ENCODE data around the gene HNRNPLL.
"Not testable (repeated sequence)": the region's sequence is repeated elsewhere in the genome, so short reads cannot be mapped to it uniquely, and the experiment has no call there.

Gene HNRNPLL

DNA sequence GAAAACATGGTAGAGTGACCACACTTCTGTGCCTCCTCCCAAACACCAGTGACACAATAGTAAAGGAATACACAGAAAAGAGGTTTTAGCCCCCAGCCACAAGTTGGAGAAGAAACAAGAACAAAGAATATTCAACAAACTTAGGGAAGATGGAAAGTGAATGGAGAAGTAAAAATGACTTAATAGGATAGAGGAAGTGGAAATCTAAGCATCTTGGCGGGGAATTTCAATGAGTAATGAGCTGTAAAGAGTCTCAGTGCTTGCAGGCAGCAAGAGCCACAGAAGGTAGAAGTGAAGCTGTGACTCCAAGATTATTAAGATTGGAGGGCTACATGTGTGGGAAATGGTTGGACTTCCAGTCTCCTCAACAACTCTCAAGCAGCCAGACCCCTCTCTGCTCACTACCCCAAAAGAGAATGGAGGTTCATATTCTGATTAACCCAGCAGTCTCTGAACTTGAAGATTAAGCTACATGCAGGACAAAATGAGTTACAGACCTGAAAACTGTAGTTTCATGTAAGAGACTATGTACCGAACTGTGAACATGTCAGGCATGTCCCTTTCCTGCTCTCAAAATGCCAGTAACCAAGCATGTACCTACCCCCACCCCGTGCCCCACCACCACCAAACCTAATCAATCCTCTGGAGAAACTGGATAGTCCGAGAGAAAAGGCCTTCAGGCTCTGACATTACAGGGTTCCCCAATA lies 16.9 kb upstream of the HNRNPLL start:
- no peak for DNase-seq (ENCODE audit: low spot score)

DNA sequence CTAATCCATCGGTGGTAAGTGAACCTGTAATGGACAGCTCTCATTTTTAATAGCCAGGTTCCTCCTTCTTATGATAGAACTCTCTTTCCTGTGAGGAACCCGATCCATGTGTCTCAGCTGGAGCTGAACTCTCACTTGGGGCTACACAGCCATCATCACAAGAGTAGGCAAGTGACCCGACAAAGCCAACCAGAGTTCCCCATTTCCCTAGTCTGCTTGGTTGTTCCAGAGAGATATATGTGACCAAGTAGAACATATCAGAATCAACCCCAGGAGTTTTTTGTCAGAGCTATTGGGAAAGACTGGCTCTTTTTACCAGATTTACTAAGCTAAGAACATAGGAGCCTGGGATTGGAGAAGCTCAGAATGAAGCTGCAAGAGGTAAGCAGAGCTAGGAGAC lies 14.6 kb upstream of the HNRNPLL start:
- DNase-seq (ENCODE audit: low spot score): no peak

DNA sequence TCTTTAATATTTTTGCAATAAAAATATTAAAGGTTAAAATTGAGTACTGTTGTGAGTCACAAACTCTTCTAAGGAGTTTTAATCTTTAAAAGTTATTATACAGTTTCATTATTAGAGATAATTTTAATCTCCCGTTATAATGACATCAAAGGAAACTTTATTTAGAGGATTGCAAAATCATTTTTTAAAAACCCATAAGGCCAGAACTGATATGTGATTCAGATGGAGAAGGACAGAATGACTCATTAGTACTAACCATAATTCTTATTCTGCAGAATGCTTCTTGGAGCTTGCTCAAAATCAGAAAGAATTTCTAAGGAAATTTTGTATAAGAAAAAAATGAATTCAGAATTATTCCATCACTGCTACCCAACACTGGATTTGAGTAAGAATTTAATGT lies 12.5 kb upstream of the HNRNPLL start:
- DNase-seq (ENCODE audit: low spot score): no peak

DNA sequence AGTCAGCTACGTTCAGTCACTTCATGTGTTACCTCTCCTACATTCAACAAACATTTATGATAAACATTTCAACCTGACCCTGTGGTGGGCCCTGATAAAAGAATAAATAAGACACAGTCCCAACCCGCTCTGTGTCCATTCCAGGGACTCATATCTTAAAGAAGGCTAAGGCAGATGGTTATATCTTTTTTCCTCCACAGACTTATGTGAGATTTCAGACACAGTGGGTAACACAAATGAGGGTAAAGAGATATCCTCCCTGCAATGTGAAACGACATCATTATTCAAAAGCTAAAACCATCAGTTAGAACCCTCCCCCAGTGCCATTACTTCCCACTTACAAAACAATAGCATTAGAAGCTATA lies 11.1 kb upstream of the HNRNPLL start:
- DNase-seq (ENCODE audit: low spot score): no peak

DNA sequence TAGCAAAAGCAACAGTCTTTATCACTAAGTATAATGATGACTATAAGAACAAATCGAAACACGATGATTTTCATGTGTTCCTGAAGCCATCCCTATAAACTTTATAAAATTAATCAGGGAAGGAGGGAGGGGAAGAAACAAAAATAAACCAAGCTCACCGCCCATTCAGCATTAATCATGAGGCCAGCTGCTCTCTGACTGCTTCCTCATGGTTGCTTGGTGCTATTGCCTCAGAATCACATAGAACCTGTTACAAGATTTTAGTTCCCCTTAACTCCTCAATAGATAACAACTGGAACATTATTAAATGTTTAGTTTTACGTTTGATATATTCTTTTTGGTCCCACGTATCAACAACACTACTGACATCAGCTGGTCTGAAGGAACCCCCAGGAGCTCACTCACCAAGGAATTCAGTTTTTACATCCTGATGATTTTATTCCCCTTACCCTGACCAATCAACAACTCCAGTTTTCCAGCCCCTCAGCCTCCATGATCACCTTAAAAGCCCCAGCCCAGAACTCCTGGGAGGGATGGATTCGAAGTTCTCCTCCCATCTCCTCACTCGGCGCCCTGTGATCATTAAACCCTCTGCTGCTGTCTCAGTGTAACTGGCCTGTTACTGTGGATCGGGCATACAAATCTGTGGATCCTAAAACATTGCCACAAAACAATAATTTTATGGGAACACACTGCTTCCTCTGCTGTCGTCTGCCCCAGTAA lies 10.6 kb upstream of the HNRNPLL start:
- DNase-seq (ENCODE audit: low spot score): no peak

DNA sequence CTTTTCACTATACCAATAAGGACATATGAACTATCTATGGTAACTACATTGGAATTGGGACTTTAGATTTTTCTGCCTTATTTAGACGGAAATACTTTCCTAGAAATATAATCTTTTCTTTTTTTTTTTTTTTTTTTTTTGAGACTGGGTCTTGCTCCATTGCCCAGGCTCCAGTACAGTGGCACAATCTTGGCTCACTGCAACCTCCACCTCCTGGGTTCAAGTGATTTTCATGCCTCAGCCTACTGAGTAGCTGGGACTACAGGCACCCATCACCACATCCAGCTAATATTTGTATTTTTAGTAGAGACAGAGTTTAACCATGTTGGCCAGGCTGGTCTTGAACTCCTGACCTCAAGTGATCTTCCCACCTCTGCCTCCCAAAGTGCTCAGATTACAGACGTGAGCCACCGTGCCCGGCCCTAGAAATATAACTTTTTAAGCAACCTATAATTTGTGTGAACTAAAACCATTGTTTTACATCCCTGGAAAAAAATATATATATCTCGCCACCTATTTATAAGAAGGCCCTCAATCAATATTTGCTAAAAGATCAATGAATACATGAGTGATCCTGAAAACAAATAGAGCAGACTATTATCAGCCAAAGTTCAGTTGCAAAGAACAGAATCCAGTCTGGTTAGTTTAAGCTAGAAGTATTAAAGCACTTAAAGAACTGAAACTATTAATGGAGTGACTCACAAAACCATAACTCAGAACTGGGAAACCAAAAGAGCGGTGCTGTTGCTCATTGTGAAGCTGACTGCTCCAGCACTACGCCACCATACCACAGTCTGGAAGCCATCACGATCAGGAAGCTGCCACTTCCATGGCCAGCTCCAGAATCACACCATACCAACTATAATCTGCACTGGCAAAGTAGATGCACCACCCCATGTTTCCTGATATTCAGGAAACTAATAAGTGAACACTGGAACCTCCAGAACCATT lies 8.4 kb upstream of the HNRNPLL start:
- no peak for DNase-seq (ENCODE audit: low spot score)

DNA sequence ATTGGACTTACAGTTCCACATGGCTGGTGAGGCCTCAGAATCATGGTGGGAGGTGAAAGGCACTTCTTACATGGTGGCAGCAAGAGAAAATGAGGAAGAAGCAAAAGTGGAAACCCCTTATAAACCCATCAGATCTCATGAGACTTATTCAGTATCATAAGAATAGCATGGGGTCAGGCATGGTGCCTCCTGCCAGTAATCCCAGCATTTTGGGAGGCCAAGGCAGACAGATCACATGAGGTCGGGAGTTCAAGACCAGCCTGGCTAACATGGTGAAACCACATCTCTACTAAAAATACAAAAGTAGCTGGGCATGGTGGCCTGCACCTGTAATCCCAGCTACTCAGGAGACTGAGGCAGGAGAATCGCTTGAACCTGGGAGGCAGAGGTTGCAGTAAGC lies 6.5 kb upstream of the HNRNPLL start:
- not testable (repeated sequence) for DNase-seq (ENCODE audit: low spot score)

DNA sequence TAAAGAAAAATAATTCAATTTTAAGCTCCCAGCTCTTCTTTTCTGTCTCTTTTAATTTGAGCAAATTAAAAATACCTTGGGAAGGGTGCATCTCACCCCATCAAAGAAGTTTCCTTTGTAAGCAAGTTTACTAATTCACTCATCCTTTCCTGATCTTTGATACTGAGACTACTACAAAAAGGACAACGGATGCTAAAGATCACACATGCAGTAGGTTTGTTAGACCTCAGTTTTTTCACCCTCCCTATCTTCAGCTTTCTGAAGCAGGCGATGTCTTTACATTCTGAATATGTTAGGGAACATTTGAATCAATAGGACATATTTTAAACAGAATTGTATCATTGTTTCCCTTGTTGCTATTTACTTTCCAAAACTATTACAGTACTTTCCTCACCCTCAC lies 6.0 kb upstream of the HNRNPLL start:
- no peak for DNase-seq (ENCODE audit: low spot score)

DNA sequence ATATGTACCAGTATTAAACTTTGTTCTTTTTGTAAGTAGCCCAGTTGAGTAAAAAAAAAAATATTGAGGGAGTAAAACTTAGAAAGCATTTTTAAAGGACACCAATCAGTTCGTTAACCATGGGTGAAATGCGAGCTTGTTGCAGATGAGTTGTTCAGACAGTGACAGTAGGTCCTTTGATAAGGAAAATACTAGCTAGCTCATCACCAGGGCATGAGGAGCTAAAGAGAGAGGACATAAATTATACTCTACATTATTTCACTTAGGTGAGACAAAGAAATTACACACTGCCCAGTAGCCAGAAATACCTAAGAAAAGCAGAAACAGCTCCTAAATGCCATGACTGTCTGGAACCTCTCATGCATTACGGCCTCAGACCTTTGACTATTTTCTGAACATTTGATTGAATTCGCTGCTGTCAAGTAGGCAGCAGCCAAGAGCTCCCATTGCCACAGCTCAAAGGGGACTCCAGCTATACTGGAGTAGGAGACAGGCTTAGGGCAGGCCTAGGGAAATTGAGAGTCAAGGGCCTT lies 2.6 kb upstream of the HNRNPLL start:
- DNase-seq (ENCODE audit: low spot score): no peak

DNA sequence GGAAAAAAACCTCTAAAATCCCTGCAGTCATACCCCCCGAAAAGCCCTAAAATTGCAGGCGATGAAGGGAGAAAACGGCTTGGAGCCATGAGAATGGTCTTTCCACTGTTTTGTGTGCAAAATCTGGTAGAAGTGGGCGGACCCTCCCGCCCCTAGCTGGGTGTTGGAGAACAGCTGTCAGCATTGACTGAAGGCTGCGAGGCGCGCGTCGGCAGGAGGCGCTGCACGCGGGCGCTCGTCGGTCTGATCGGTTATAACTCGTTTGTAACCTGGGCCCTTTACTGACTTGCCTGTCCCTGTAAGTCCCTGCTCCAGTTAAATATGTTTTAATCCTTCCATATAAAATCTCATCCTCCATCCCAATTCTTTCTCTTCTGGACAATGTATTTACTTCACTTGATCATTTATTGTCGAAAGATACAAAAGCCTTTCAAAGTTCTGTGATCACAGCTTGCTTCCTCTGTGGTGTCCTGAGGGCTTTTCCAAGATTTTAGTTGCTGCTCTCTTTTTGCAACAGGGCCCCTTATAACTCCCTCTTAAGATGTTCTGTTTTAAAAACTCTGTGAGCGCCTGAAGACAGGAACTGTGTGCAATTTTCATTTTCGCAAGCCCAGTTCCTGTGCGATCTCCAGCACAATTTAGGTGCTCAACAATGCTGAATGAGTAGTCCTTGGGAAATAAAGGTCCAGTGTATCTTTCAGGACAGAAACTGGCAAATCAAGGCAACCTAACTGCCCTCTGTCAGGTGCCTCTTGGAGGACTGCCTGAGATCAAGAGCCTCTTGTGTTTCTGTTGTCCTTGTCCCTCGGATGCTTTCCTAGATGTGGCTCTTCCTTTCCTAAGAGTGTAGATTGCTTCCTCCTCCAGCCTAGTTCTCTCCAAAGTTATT lies 918 bp upstream of the HNRNPLL start:
- DNase-seq (ENCODE audit: low spot score): peak; percentile 82

DNA sequence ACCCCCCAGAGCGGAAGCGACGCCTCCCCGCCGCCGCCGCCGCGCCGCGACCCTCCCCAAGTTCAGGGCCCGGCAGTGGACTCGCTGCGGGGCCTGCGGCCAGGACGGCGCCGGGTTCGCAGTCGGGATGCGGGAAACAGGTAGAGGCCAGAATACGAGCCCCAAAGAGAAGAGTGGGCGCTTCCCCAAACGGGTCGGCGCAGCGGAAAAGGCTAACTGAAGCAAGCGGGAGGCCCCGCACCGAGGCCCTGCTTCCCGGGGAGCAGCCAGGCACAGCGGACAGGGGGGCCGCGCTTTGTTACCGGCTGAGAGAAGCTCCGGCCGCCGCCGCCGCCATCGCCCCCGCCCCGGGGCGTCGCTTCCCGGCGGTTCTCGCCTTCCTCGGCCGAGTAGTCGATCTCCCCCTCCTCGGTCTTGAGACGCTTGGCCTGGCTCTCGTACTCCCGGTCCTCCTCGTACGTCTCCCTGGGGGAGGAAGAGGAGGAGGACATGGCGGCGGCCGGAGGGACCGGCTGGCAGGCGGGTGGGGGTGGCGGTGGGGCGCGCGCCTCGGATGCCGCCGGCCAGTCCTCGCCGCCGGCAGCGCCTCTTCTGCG lies 494 bp downstream of the HNRNPLL start:
- DNase-seq (ENCODE audit: low spot score): peak; percentile 55

DNA sequence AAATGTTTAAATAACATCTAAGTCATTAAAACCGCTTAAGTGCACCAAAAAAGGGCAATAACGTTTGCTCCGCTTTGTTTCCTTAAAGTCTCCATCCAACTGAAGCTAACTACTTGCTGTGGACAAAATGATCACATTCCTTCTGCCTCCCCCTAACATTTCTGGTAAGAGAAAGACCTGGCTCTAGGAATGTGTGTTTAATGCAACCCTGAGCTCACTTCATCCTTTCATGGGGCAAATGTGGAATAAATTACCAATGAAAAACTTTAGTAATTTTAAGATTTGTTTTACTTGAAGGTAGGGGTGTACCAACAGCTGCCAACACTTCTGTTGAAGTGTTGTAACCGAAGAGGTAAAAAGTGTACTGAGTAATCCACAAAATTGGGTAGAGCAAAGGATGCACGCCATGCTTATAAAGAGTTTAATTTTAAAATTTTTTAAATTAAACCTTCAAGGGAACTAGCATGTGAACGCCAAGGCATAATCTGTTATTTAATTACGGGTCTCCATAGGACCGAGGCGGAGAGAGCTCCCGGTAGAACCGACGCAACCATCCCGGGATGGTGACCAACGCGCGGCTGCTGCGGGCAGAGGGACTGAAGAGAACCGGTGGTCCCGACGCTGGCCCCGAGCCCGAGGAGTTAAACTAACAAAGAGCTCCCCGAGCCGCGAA lies 1.1 kb downstream of the HNRNPLL start:
- no peak for DNase-seq (ENCODE audit: low spot score)

DNA sequence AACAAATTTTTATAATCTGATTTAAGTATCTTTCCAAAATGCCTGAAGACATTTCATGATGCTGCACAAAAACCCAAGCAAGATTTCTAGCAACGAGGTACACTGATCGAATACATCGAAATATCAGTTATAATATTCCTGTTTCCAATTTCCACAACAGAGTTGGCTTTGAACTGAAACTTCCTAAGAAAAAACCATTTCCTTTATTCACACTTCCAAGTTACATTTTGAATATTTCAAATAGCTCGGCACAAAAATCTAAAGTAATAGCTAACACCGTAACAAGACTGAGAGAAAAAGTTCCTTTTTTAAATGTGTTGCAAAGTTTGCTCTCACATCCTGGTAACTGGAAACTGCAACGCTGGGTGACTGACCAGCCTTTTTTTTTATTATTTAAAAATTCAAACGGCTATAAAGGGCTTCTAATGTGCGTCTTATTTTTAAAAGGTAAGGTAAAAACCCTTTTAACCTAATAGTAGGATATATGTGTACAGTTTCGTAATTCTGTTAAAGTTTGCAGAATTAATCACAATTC lies 1.7 kb downstream of the HNRNPLL start:
- DNase-seq (ENCODE audit: low spot score): no peak

DNA sequence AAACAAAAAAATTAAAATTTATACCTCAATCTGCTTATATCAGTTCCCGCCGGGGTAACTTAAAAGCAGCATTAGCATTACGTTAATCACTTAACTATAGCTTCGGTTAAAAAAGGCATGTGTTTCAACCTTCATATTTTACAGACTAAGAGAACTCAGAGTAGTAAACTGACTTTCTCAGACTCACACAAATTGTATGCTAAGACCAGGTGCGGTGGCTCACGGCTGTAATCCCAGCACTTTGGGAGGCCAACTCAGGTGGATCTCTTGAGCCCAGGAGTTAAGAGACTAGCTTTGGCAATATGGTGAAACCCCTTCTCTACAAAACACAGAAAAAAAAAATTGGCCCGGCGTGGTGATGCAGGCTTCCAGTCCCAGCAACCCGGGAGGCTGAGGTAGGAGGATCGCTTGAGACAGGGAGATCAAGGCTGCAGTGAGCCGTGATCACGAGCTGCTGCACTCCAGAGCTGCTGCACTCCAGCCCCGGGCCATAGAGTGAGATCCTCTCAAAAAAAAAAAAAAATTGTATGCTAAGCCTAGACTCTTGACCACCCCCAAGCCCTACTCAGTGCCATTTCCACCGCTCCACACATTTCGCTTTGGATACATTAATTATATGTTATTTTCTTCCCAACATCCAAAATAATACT lies 2.4 kb downstream of the HNRNPLL start:
- no peak for DNase-seq (ENCODE audit: low spot score)

DNA sequence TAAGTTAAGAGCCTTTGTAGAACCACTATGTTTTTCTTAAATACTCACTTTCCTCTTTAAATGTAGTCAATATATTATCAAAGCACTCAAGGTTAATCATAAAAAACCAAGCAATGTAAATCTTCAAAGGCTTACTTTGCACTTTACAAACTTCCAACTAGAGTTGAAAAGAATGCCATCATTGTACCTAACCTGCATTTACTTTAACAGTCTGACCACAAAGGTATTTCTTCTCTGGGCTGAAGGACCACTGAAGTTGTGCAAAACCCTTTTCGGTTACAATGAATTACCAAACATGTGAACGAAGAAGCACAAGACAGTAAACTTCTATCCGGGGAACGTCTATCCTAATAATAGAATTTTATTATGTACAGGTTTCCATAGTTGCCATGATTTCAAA lies 3.0 kb downstream of the HNRNPLL start:
- no peak for DNase-seq (ENCODE audit: low spot score)

DNA sequence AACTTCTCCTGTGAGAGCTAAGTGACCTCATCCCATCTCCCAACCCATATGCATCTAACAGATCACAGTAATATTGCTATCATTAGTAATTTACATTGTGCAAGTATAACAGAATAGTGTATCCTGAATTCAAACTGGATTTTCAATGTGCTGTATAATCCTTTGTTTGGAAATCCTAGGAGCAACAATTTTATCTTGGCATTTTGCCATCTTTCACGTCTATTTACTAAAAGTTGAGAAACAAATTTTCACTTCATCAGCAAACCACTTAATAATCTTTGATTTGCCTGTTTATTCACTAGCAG lies 3.8 kb downstream of the HNRNPLL start:
- DNase-seq (ENCODE audit: low spot score): no peak

DNA sequence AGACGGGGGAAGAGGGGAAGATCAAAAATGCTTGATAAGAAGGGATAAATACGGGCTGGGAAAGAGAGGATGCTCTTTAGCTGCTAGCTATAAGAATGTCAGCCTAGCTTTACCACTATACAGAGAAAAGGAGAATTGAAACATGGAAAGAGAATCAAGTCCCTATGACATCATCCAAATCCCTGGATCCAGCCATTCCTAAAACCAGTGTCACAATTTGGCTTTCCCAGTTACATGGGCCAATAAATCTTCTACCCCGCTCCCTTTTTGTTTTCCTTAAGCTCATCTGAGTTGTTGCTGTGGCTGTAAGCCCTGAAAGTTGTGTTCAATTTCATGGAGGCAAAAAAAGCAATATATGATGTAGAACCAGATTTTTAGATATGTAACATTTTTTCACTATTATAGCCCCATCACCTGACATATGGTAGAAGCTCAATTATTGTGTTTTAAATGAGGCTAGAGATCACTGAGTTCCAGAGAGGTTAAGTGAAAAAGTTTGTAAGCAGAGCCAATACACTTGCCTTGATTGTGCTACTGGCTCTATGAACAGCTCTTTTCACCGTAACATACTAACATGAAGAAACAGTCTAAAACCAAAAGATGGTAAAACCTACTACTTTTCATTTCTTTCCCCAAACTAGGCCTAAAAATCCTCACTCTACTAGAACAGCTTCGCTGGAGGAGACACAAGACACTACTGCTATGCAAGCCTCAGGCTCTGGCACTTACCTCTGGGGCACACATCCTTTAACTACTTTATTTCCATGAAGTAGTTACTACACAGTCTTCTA lies 4.3 kb downstream of the HNRNPLL start:
- DNase-seq (ENCODE audit: low spot score): no peak

DNA sequence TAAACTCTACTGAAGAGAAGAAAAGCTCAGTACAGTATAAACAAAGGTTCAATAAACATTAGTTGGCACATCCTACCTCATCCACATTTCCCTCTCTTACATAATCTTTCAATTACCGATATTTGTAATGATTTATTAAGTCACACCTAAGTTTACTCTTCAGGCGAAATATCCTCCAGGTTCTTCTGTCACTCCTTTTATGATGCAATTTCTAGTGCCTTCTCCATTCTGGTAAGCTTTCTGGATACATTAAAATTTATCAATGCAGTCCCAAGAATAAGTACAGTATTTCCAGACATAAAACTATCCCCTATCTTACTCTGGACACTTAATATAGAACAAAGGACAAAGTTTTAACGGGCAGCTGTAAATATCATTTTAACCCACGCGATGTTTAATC lies 5.6 kb downstream of the HNRNPLL start:
- DNase-seq (ENCODE audit: low spot score): no peak

DNA sequence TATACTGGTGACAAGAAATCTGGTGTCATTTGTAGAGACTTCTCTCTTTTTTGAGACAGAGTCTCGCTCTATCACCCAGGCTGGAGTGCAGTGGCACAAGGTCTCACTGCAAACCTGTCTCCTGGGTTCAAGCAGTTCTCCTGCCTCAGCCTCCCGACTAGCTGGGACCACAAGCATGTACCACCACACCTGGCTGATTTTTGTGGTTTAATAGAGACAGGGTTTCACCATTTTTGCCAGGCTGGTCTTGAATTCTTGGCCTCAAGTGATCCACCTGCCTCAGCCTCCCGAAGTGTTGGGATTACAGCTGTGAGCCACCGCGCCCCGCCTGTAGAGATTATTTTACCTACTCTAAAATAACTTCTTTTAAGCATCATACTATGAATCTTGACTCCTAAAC lies 6.5 kb downstream of the HNRNPLL start:
- no peak for DNase-seq (ENCODE audit: low spot score)
